RWPE1 (cell line): Measurements from ENCODE around the gene C19orf85.

Source experiments
- CTCF ChIA-PET: fragments of 350-600 bp; sonication (Branson Sonifier 250); formaldehyde crosslinking; extraction: SDS; loops from one replicate; lab custom pipeline; 2021; lab: Yijun Ruan, JAX
- POLR2A ChIA-PET: fragments of 400-600 bp; formaldehyde crosslinking; extraction: SDS; loops from one replicate; lab custom pipeline; 2020; ENCODE audit warnings: antibody characterized with exemption; ENCODE audit not compliant: low non-redundant PET; lab: Yijun Ruan, JAX
- DNase-seq: peaks from one replicate; pipeline ENCODE4 v3.0.0; 2012; ENCODE audit warnings: low spot score
- H3K27ac ChIP-seq: fragments of 450-650 bp; 2 replicates; pipeline ENCODE4 v1.5.1; 2017
- TF ChIP-seq, protein P1 (sequence below): fragments of 450-650 bp; conservative IDR thresholded peaks from 2 replicates; pipeline ENCODE4 v1.5.1; 2017; ENCODE audit warnings: low read depth, mild to moderate bottlenecking

Gene C19orf85

DNA sequence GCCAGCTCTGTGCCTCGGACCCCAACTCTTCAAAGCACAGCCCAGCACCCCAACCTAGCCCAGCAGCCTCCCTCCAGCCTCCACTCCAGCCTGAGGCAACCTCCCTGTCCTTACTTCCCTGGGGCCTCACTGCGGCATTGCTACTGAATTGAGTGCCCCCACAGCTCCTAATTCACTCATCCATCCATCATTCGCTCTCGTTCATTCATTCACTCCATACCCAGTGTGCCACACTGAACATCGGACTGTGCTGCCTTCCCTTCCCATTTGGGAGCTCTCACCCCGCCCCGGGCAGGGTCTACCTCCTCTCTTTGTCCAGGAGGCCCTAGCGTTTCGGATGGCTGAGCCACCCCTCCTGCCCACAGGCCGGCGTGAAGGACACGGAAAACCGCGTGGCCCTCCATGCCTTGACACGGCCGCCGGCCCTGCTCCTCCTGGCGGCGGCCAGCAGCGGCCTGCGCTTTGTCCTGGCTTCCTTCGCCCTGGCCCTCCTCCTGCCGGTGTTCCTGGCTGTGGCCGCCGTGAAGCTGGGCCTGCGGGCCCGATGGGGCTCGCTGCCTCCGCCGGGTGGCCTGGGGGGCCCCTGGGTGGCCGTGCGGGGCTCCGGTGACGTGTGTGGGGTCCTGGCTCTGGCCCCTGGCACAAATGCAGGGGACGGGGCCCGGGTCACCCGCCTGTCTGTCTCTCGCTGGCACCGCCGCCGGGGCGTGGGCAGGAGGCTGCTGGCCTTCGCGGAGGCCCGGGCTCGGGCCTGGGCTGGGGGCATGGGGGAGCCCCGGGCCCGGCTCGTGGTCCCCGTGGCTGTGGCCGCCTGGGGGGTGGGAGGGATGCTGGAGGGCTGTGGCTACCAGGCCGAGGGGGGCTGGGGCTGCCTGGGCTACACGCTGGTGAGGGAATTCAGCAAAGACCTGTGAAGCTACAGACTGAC is 21.8 kb upstream of the C19orf85 start:
- POLR2A ChIA-PET = interaction anchor here (1.3 kb wide), 1 partner anchor 9 kb away, joined by 4 read pairs; no protein-coding TSS in a partner anchor
- no peak for DNase-seq
- CTCF ChIA-PET = interaction anchor here (0.7 to 2.7 kb wide), 3 partner anchors 18 to 147 kb away, joined by 3 to 10 read pairs (median 4); no protein-coding TSS in a partner anchor
- peak overlapping the region; percentile 99 for H3K27ac ChIP-seq
- TF ChIP-seq, protein P1, sequence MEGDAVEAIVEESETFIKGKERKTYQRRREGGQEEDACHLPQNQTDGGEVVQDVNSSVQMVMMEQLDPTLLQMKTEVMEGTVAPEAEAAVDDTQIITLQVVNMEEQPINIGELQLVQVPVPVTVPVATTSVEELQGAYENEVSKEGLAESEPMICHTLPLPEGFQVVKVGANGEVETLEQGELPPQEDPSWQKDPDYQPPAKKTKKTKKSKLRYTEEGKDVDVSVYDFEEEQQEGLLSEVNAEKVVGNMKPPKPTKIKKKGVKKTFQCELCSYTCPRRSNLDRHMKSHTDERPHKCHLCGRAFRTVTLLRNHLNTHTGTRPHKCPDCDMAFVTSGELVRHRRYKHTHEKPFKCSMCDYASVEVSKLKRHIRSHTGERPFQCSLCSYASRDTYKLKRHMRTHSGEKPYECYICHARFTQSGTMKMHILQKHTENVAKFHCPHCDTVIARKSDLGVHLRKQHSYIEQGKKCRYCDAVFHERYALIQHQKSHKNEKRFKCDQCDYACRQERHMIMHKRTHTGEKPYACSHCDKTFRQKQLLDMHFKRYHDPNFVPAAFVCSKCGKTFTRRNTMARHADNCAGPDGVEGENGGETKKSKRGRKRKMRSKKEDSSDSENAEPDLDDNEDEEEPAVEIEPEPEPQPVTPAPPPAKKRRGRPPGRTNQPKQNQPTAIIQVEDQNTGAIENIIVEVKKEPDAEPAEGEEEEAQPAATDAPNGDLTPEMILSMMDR = no peak

DNA sequence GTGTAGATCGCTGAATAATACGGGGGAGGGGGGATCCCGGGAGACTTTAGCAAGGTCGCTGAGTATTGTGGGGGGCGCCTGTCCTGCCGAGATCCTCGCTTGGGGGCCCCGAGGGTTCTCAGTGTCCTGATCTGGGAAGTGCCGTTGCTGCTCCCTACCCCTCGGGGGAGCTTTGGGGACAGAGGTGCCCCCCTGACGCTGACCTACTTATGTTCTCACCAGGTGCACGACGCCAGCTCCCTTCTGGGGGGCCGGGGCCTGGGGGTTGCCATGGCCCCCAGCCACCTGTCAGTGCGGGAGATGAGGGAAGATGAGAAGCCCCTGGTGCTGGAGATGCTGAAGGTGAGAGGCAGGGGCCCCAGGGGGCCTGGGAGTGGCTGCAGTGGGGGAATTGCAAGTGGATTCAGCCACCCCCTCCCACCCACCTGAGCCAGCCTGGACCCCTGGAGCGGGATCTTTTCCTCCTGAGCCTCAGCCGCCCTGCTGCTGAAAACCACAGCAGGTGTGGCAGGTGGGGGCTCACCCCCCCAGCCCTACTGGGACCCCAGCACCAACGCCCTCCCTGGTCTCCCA is 21.0 kb upstream of the C19orf85 start:
- H3K27ac ChIP-seq = peak overlapping the region; percentile 99
- CTCF ChIA-PET = interaction anchor here (2.7 kb wide), 1 partner anchor 18 kb away, joined by 10 read pairs; no protein-coding TSS in a partner anchor
- TF ChIP-seq, protein P1 = no peak
- POLR2A ChIA-PET = interaction anchor here (0.5 to 1.2 kb wide), 2 partner anchors 9 to 141 kb away, joined by 3 to 7 read pairs; partner anchors contain the start of gene ZNF628
- DNase-seq = no peak

DNA sequence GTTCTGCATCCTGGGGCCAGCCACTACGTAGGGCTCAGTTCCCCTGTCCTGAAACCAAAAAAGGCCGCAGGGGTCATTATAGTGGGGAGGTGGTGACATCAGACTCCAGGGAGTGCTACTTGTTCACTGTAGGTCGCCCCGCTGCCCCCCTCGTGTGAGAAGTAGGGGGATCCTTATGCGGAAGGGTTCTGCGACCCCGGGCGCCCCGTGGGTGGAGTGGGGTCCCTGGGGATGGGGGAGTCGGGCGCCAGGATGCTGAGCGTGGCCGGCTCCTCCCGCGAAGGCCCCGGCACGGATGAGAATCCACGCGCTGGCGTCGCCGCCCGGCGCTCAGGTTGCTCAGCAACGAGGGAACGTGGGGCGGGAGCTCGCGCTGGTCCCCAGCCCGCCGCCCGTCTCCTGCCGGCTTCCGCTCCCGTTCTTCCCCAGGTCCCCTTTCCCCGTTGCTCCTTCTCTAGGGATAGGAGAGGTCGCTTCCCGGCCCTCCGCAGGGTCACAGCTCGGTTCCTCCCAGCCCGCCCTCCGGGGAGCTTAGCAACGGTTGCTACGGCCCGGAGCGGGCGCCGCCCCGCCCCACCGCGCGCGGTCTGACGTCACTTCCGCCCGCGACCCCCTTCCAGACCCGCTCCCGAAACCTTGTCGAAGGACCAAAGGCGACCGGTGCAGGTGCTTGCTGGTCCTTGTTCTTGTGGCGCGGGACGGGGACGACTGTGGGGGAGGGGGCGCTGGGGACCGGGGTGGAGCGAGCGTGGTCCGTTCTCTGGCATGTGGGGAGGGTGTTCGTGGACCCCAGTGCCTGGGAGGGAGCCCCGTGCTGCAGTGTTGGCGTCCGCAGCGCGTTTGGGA is 20.3 kb upstream of the C19orf85 start, which contains the start of gene NAT14:
NAT14 (plus strand) TSS at position 596 of the 846 bp plus-strand sequence. CDS start 521 bp downstream, outside the sequence.
- CTCF ChIA-PET = interaction anchor here (2.7 kb wide), 1 partner anchor 17 kb away, joined by 10 read pairs; no protein-coding TSS in a partner anchor
- peak; percentile 72 for DNase-seq
- peak within 1 kb of the TSS; percentile 99 for H3K27ac ChIP-seq
- TF ChIP-seq, protein P1 = no peak
- POLR2A ChIA-PET = interaction anchor here (0.5 to 1.2 kb wide), 4 partner anchors 8 to 154 kb away, joined by 3 to 7 read pairs (median 4); partner anchors contain the start of gene ZNF628

DNA sequence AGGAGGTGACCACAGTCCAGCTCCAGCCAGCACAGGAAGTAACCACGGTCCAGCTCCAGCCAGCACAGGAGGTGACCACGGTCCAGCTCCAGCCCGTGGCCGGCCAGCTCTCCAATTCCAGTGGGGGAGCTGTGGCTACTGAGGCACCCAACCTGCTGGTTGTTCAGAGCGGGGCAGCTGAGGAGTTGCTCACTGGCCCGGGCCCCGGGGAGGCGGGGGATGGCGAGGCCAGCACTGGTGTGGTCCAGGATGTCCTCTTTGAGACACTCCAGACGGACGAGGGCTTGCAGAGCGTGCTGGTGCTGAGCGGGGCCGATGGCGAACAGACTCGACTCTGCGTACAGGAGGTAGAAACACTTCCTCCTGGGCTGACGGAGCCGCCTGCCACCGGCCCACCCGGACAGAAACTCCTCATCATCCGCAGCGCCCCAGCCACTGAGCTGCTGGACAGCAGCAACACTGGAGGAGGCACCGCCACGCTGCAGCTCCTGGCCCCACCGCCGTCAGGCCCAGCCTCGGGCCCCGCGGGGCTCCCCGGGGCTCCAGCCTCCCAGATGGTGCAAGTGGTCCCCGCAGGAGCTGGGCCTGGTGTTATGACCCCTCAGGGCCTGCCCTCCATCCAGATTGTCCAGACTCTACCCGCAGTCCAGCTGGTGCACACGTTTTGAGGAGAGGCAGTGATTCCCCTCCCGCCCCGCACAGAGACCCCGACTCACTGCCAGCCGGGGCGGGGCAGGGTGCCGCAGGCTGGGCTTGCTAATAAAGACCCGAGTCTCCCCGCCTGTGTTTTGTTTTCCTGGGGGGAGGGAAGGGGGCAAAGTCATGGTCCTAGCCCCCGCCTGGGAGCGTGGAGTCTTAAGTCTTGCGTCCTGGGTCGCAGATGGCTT is 19.4 kb upstream of the C19orf85 start:
- no peak for DNase-seq
- TF ChIP-seq, protein P1 = no peak
- POLR2A ChIA-PET = interaction anchor here (0.6 to 0.8 kb wide), 2 partner anchors 7 to 153 kb away, joined by 4 read pairs; no protein-coding TSS in a partner anchor
- CTCF ChIA-PET = interaction anchor here (2.7 kb wide), 1 partner anchor 16 kb away, joined by 10 read pairs; no protein-coding TSS in a partner anchor
- peak overlapping the region; percentile 99 for H3K27ac ChIP-seq

DNA sequence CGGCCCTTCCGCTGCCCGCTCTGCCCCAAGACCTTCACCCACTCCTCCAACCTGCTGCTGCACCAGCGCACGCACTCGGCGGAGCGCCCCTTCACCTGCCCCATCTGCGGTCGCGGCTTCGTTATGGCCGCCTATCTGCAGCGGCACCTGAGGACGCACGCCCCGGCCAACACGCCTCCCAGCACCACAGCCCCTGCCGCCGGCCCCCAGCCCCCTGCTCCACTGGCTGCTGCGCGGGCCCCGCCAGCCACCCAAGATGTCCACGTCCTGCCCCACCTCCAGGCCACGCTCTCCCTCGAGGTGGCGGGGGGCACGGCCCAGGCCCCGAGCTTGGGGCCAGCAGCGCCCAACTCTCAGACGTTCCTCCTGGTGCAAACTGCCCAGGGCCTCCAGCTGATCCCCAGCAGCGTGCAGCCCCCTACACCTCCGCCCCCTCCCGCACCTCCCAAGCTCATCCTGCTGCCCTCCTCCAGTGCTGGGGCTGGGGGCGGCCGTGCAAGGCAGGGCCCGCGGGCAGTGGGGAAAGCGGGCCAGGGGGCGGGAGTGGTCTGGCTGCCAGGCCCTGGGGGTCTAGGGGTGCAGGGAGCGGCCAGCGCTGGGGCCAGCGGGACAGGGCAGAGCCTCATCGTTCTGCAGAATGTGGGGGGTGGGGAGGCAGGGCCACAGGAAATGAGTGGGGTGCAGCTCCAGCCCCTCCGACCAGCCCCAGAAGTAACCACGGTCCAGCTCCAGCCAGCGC is 18.6 kb upstream of the C19orf85 start:
- DNase-seq = no peak
- TF ChIP-seq, protein P1 = no peak
- ChIA-PET POLR2A (no interaction called here), CTCF (interaction anchor here (2.7 kb wide), 1 partner anchor 15 kb away, joined by 10 read pairs; no protein-coding TSS in a partner anchor)
- H3K27ac ChIP-seq = peak overlapping the region; percentile 99
